Measurements from ENCODE around the gene FBXO8. TPM values are rescaled to one million over a fixed set of nuclear protein-coding genes. Genes with fewer than 3 reads are reported as not detected.
"Not testable (repeated sequence)": the region's sequence is repeated elsewhere in the genome, so short reads cannot be mapped to it uniquely, and the experiment has no call there.

FBXO8 gene
- total and polyA plus RNA-seq, 4 donors: 23.0 to 27.4 (median 25.7) TPM

GRCh38 chr4:174262624-174263444 is 20.6 kb downstream of the FBXO8 start:
- 90 to 93% methylated on average over 6 of the region's 6 CpGs for WGBS, 2 donors
- ATAC-seq (ENCODE audit: low FRiP score) (no peak), DNase-seq (no peak)
- intact Hi-C loops (cut with DNase I): no loop called here
- Histone ChIP-seq H3K4me3 (ENCODE audit: low read length in 2 of 2) (no peak overlapping the region), H3K36me3 (ENCODE audit: control insufficient read depth in 1 of 2, insufficient read depth in 2 of 2, low read length in 1 of 2) (no peaks in the 10 kb centered on the region), H3K27ac (ENCODE audit: low read depth in 1 of 2, low read length in 2 of 2) (no peak overlapping the region), H3K4me1 (ENCODE audit: control insufficient read depth in 1 of 2, insufficient read depth in 2 of 2, low read length in 2 of 2) (no peaks in the 10 kb centered on the region), H3K27me3 (ENCODE audit: control insufficient read depth in 1 of 2, insufficient read depth in 2 of 2, low read length in 1 of 2) (no peaks in the 10 kb centered on the region), H3K9me3 (ENCODE audit: control insufficient read depth, low read length) (no peaks in the 10 kb centered on the region)

- H3K4me1 ChIP-seq (ENCODE audit: control insufficient read depth in 1 of 2, insufficient read depth in 2 of 2, low read length in 2 of 2); DNase-seq; H3K4me3 ChIP-seq (ENCODE audit: low read length in 2 of 2); H3K36me3 ChIP-seq (ENCODE audit: control insufficient read depth in 1 of 2, insufficient read depth in 2 of 2, low read length in 1 of 2); H3K9me3 ChIP-seq (ENCODE audit: control insufficient read depth, low read length); H3K27ac ChIP-seq (ENCODE audit: low read depth in 1 of 2, low read length in 2 of 2); ATAC-seq (ENCODE audit: low FRiP score); intact Hi-C loops (cut with DNase I); H3K27me3 ChIP-seq (ENCODE audit: control insufficient read depth in 1 of 2, insufficient read depth in 2 of 2, low read length in 1 of 2): not testable (repeated sequence)
- 68 to 73% methylated on average over 1 of the region's 1 CpG for WGBS, 2 donors
These were observed 22.0 kb downstream of the FBXO8 start for GRCh38 chr4:174261432-174261831.

GRCh38 chr4:174260099-174260498 is 23.4 kb downstream of the FBXO8 start:
- Histone ChIP-seq H3K27me3 (ENCODE audit: control insufficient read depth in 1 of 2, insufficient read depth in 2 of 2, low read length in 1 of 2) (no peaks in the 10 kb centered on the region), H3K36me3 (ENCODE audit: control insufficient read depth in 1 of 2, insufficient read depth in 2 of 2, low read length in 1 of 2) (no peaks in the 10 kb centered on the region), H3K27ac (ENCODE audit: low read depth in 1 of 2, low read length in 2 of 2) (no peak overlapping the region), H3K4me1 (ENCODE audit: control insufficient read depth in 1 of 2, insufficient read depth in 2 of 2, low read length in 2 of 2) (no peaks in the 10 kb centered on the region), H3K9me3 (ENCODE audit: control insufficient read depth, low read length) (no peaks in the 10 kb centered on the region), H3K4me3 (ENCODE audit: low read length in 2 of 2) (no peak overlapping the region)
- ATAC-seq (ENCODE audit: low FRiP score) (no peak), DNase-seq (no peak)
- intact Hi-C loops (cut with DNase I): no loop called here
- 31 to 34% methylated on average over 3 of the region's 3 CpGs for WGBS, 2 donors

GRCh38 chr4:174259580-174259979 is 23.9 kb downstream of the FBXO8 start:
- Histone ChIP-seq H3K27ac (ENCODE audit: low read depth in 1 of 2, low read length in 2 of 2) (no peak overlapping the region), H3K36me3 (ENCODE audit: control insufficient read depth in 1 of 2, insufficient read depth in 2 of 2, low read length in 1 of 2) (no peaks in the 10 kb centered on the region), H3K9me3 (ENCODE audit: control insufficient read depth, low read length) (no peaks in the 10 kb centered on the region), H3K27me3 (ENCODE audit: control insufficient read depth in 1 of 2, insufficient read depth in 2 of 2, low read length in 1 of 2) (no peaks in the 10 kb centered on the region), H3K4me1 (ENCODE audit: control insufficient read depth in 1 of 2, insufficient read depth in 2 of 2, low read length in 2 of 2) (no peaks in the 10 kb centered on the region), H3K4me3 (ENCODE audit: low read length in 2 of 2) (no peak overlapping the region)
- intact Hi-C loops (cut with DNase I): no loop called here
- ATAC-seq (ENCODE audit: low FRiP score): no peak
- DNase-seq: no peak

GRCh38 chr4:174256277-174256713 is 27.2 kb downstream of the FBXO8 start:
- Histone ChIP-seq H3K27me3 (ENCODE audit: control insufficient read depth in 1 of 2, insufficient read depth in 2 of 2, low read length in 1 of 2) (no peaks in the 10 kb centered on the region), H3K4me3 (ENCODE audit: low read length in 2 of 2) (no peak overlapping the region), H3K9me3 (ENCODE audit: control insufficient read depth, low read length) (no peaks in the 10 kb centered on the region), H3K36me3 (ENCODE audit: control insufficient read depth in 1 of 2, insufficient read depth in 2 of 2, low read length in 1 of 2) (no peaks in the 10 kb centered on the region), H3K27ac (ENCODE audit: low read depth in 1 of 2, low read length in 2 of 2) (no peak overlapping the region), H3K4me1 (ENCODE audit: control insufficient read depth in 1 of 2, insufficient read depth in 2 of 2, low read length in 2 of 2) (no peaks in the 10 kb centered on the region)
- DNase-seq (no peak), ATAC-seq (ENCODE audit: low FRiP score) (no peak)
- intact Hi-C loops (cut with DNase I): no loop called here
- 2 to 8% methylated on average over 1 of the region's 1 CpG for WGBS, 2 donors

- H3K36me3 ChIP-seq (ENCODE audit: control insufficient read depth in 1 of 2, insufficient read depth in 2 of 2, low read length in 1 of 2): no peaks in the 10 kb centered on the region
- no peak for DNase-seq
- no peaks in the 10 kb centered on the region for H3K27me3 ChIP-seq (ENCODE audit: control insufficient read depth in 1 of 2, insufficient read depth in 2 of 2, low read length in 1 of 2)
- H3K9me3 ChIP-seq (ENCODE audit: control insufficient read depth, low read length): no peaks in the 10 kb centered on the region
- no peak for ATAC-seq (ENCODE audit: low FRiP score)
- no peak overlapping the region for H3K27ac ChIP-seq (ENCODE audit: low read depth in 1 of 2, low read length in 2 of 2)
- intact Hi-C loops (cut with DNase I): no loop called here
- no peak overlapping the region for H3K4me3 ChIP-seq (ENCODE audit: low read length in 2 of 2)
- H3K4me1 ChIP-seq (ENCODE audit: control insufficient read depth in 1 of 2, insufficient read depth in 2 of 2, low read length in 2 of 2): no peaks in the 10 kb centered on the region
- 18 to 19% methylated on average over 5 of the region's 5 CpGs for WGBS, 2 donors
These were observed 27.7 kb downstream of the FBXO8 start for GRCh38 chr4:174255786-174256185.

- WGBS, 2 donors: 85 to 89% methylated on average over 1 of the region's 1 CpG
- Histone ChIP-seq H3K27ac (ENCODE audit: low read depth in 1 of 2, low read length in 2 of 2) (no peak overlapping the region), H3K27me3 (ENCODE audit: control insufficient read depth in 1 of 2, insufficient read depth in 2 of 2, low read length in 1 of 2) (no peaks in the 10 kb centered on the region), H3K4me1 (ENCODE audit: control insufficient read depth in 1 of 2, insufficient read depth in 2 of 2, low read length in 2 of 2) (no peaks in the 10 kb centered on the region), H3K4me3 (ENCODE audit: low read length in 2 of 2) (no peak overlapping the region), H3K36me3 (ENCODE audit: control insufficient read depth in 1 of 2, insufficient read depth in 2 of 2, low read length in 1 of 2) (no peaks in the 10 kb centered on the region), H3K9me3 (ENCODE audit: control insufficient read depth, low read length) (no peaks in the 10 kb centered on the region)
- DNase-seq (no peak), ATAC-seq (ENCODE audit: low FRiP score) (no peak)
- intact Hi-C loops (cut with DNase I): no loop called here
These were observed 28.1 kb downstream of the FBXO8 start for GRCh38 chr4:174255374-174255773.

- H3K27ac ChIP-seq (ENCODE audit: low read depth in 1 of 2, low read length in 2 of 2): no peak overlapping the region
- ATAC-seq (ENCODE audit: low FRiP score) (no peak), DNase-seq (no peak)
- no peaks in the 10 kb centered on the region for H3K9me3 ChIP-seq (ENCODE audit: control insufficient read depth, low read length)
- no peaks in the 10 kb centered on the region for H3K36me3 ChIP-seq (ENCODE audit: control insufficient read depth in 1 of 2, insufficient read depth in 2 of 2, low read length in 1 of 2)
- H3K4me1 ChIP-seq (ENCODE audit: control insufficient read depth in 1 of 2, insufficient read depth in 2 of 2, low read length in 2 of 2): no peaks in the 10 kb centered on the region
- 70 to 81% methylated on average over 1 of the region's 1 CpG for whole genome bisulfite sequencing, 2 donors
- no peaks in the 10 kb centered on the region for H3K27me3 ChIP-seq (ENCODE audit: control insufficient read depth in 1 of 2, insufficient read depth in 2 of 2, low read length in 1 of 2)
- H3K4me3 ChIP-seq (ENCODE audit: low read length in 2 of 2): no peak overlapping the region
- intact Hi-C loops (cut with DNase I): no loop called here
These were observed 28.9 kb downstream of the FBXO8 start for GRCh38 chr4:174254613-174255012.

GRCh38 chr4:174252412-174252811 is 31.1 kb downstream of the FBXO8 start:
- Histone ChIP-seq H3K36me3 (ENCODE audit: control insufficient read depth in 1 of 2, insufficient read depth in 2 of 2, low read length in 1 of 2) (no peaks in the 10 kb centered on the region), H3K27me3 (ENCODE audit: control insufficient read depth in 1 of 2, insufficient read depth in 2 of 2, low read length in 1 of 2) (no peaks in the 10 kb centered on the region), H3K27ac (ENCODE audit: low read depth in 1 of 2, low read length in 2 of 2) (no peak overlapping the region), H3K4me3 (ENCODE audit: low read length in 2 of 2) (no peak overlapping the region), H3K9me3 (ENCODE audit: control insufficient read depth, low read length) (no peaks in the 10 kb centered on the region), H3K4me1 (ENCODE audit: control insufficient read depth in 1 of 2, insufficient read depth in 2 of 2, low read length in 2 of 2) (no peaks in the 10 kb centered on the region)
- intact Hi-C loops (cut with DNase I): no loop called here
- DNase-seq: no peak
- ATAC-seq (ENCODE audit: low FRiP score): no peak
- 70 to 98% methylated on average over 2 of the region's 2 CpGs for WGBS, 2 donors
